Measurements from ENCODE around the gene UGT1A8. TPM values are rescaled to one million over a fixed set of nuclear protein-coding genes. Genes with fewer than 3 reads are reported as not detected.

The UGT1A8 gene
- total RNA-seq, 4 donors from 2014 or later, result not detected

DNA sequence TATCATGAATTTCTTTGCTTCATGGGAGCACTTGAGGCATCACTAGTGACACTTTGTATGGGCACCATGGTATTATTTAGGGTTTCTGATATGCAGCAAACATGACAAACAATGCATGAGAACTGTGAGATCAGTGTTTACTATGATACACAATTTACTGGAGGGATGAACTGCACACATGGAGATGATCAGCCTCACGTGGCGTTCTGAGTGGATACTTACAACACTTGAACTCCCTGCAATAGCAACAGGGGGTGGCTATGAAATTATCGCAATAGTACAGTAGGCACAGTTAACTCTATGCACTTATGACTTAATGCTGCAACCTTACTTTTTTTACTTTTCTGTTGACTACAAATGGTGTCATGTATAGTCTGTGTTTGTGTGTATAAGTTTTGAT, 18.5 kb upstream of the UGT1A8 start:
- Histone ChIP-seq H3K27ac (replicated peaks in 1 of 4) (no peak overlapping the region), H3K4me3 (no peak overlapping the region), H3K27me3 (peaks cover 0 to 9% (median 0%) of the 10 kb centered on the region in 4 donors), H3K9me3 (no peaks in the 10 kb centered on the region), H3K4me1 (no peaks in the 10 kb centered on the region), H3K36me3 (no peaks in the 10 kb centered on the region)
- TF ChIP-seq POLR2AphosphoS5 (IDR thresholded peaks at IDR 0.05) (no peak), POLR2A (IDR thresholded peaks at IDR 0.05; ENCODE audit: low read depth) (no peak), EP300 (IDR thresholded peaks at IDR 0.05) (no peak)
- TF ChIP-seq, protein P1, sequence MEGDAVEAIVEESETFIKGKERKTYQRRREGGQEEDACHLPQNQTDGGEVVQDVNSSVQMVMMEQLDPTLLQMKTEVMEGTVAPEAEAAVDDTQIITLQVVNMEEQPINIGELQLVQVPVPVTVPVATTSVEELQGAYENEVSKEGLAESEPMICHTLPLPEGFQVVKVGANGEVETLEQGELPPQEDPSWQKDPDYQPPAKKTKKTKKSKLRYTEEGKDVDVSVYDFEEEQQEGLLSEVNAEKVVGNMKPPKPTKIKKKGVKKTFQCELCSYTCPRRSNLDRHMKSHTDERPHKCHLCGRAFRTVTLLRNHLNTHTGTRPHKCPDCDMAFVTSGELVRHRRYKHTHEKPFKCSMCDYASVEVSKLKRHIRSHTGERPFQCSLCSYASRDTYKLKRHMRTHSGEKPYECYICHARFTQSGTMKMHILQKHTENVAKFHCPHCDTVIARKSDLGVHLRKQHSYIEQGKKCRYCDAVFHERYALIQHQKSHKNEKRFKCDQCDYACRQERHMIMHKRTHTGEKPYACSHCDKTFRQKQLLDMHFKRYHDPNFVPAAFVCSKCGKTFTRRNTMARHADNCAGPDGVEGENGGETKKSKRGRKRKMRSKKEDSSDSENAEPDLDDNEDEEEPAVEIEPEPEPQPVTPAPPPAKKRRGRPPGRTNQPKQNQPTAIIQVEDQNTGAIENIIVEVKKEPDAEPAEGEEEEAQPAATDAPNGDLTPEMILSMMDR (IDR thresholded peaks at IDR 0.05), result no peak
- WGBS, result 90% methylated on average over 3 of the region's 3 CpGs
- intact Hi-C loops (cut with DNase I), result no loop called here
- no peak for DNase-seq (ENCODE audit: extremely low spot score)

DNA sequence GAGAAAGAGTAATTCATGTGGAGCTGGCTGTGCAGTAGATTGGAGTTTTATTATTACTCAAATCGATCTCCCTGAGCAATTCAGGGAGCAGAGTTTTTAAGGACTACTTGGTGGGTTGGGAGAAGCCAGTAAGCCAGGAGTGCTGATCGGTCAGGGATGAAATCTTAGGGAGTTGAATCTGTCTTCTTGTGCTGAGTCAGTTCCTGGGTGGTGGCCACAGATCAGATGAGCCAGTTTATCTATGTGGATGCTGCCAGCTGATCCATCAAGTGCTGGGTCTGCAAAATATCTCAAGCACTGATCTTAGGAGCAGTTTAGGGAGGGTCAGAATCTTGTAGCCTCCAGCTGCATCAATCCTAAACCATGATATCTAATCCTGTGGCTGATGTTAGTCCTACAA, 17.0 kb upstream of the UGT1A8 start:
- H3K27ac ChIP-seq (replicated peaks in 1 of 4), result no peak overlapping the region
- 76% methylated on average over 2 of the region's 2 CpGs for WGBS
- no peaks in the 10 kb centered on the region for H3K4me1 ChIP-seq
- no peak for DNase-seq (ENCODE audit: extremely low spot score)
- H3K4me3 ChIP-seq, result no peak overlapping the region
- intact Hi-C loops (cut with DNase I), result no loop called here
- H3K36me3 ChIP-seq, result no peaks in the 10 kb centered on the region
- no peaks in the 10 kb centered on the region for H3K9me3 ChIP-seq
- peaks cover 0 to 9% (median 0%) of the 10 kb centered on the region in 4 donors for H3K27me3 ChIP-seq
- TF ChIP-seq, protein P1 (IDR thresholded peaks at IDR 0.05), result no peak
- TF ChIP-seq POLR2AphosphoS5 (IDR thresholded peaks at IDR 0.05) (no peak), POLR2A (IDR thresholded peaks at IDR 0.05; ENCODE audit: low read depth) (no peak), EP300 (IDR thresholded peaks at IDR 0.05) (no peak)

DNA sequence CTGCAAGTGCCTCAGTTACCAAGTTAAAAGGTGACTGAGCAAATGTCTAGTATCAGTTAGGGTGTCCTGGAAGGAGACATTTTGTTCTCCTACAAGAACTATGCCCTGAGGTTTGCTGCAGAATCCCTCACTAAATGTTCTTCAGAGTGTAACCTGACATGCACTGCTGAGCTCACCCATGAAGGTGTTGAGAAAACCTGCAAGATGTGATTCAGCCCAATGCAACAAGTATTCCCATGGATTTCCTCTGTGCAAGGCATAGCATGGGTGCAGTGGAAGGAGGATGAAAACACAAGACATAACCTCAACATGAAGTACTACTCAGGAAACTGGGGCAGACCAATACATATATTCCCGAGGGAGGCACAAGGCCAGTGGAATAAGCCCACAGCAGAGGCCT, 15.4 kb upstream of the UGT1A8 start:
- no peak overlapping the region for H3K27ac ChIP-seq (replicated peaks in 1 of 4)
- DNase-seq (ENCODE audit: extremely low spot score), result no peak
- H3K9me3 ChIP-seq, result no peaks in the 10 kb centered on the region
- peaks cover 0 to 9% (median 0%) of the 10 kb centered on the region in 4 donors for H3K27me3 ChIP-seq
- 88% methylated on average over 1 of the region's 1 CpG for WGBS
- no peaks in the 10 kb centered on the region for H3K36me3 ChIP-seq
- no peak overlapping the region for H3K4me3 ChIP-seq
- no peak for TF ChIP-seq POLR2AphosphoS5 (IDR thresholded peaks at IDR 0.05)
- TF ChIP-seq POLR2A (IDR thresholded peaks at IDR 0.05; ENCODE audit: low read depth), result no peak
- no peak for TF ChIP-seq EP300 (IDR thresholded peaks at IDR 0.05)
- TF ChIP-seq, protein P1 (IDR thresholded peaks at IDR 0.05), result no peak
- intact Hi-C loops (cut with DNase I), result no loop called here
- no peaks in the 10 kb centered on the region for H3K4me1 ChIP-seq

DNA sequence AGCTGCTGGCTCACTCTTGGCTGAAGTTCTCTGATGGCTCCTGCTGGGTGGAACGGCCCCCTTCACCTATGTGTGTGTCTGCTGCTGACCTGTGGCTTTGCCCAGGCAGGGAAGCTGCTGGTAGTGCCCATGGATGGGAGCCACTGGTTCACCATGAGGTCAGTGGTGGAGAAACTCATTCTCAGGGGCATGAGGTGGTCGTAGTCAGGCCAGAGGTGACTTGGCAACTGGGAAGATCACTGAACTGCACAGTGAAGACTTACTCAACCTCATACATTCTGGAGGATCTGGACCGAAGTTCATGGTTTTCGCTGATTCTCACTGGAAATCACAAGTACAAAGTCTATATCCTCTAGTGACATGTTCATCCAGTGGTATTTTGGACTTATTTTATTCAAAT, 13.9 kb upstream of the UGT1A8 start:
- Histone ChIP-seq H3K4me3 (no peak overlapping the region), H3K36me3 (no peaks in the 10 kb centered on the region), H3K9me3 (no peaks in the 10 kb centered on the region), H3K4me1 (no peaks in the 10 kb centered on the region), H3K27me3 (peaks cover 0 to 9% (median 0%) of the 10 kb centered on the region in 4 donors), H3K27ac (replicated peaks in 1 of 4) (no peak overlapping the region)
- TF ChIP-seq POLR2AphosphoS5 (IDR thresholded peaks at IDR 0.05) (no peak), EP300 (IDR thresholded peaks at IDR 0.05) (no peak), POLR2A (IDR thresholded peaks at IDR 0.05; ENCODE audit: low read depth) (no peak)
- TF ChIP-seq, protein P1 (IDR thresholded peaks at IDR 0.05), result no peak
- DNase-seq (ENCODE audit: extremely low spot score), result no peak
- 82% methylated on average over 4 of the region's 4 CpGs for WGBS
- intact Hi-C loops (cut with DNase I), result no loop called here

DNA sequence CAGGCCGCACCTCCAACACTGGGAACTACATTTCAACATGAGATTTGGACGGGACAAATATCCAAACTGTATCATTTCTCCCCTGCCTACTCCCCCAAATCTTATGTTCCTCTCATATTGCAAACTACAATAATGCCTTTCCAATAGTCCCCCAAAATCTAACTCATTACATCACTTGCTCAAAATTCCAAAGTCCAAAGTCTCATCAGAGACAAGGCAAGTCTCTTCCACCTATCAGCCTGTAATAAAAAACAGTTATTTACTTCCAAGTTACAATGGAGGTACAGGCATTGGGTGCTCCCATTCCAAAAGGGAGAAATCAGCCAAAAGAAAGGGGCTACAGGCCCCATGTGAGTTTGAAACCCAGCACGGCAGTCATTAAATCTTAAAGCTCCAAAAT, 12.6 kb upstream of the UGT1A8 start:
- Histone ChIP-seq H3K4me3 (no peak overlapping the region), H3K27ac (replicated peaks in 1 of 4) (no peak overlapping the region), H3K9me3 (peaks cover 0 to under 1% (median 0%) of the 10 kb centered on the region in 4 donors), H3K27me3 (peaks cover 0 to 9% (median 0%) of the 10 kb centered on the region in 4 donors), H3K36me3 (no peaks in the 10 kb centered on the region), H3K4me1 (no peaks in the 10 kb centered on the region)
- 83% methylated on average over 3 of the region's 3 CpGs for WGBS
- no peak for DNase-seq (ENCODE audit: extremely low spot score)
- intact Hi-C loops (cut with DNase I), result no loop called here
- TF ChIP-seq POLR2AphosphoS5 (IDR thresholded peaks at IDR 0.05) (no peak), POLR2A (IDR thresholded peaks at IDR 0.05; ENCODE audit: low read depth) (no peak), EP300 (IDR thresholded peaks at IDR 0.05) (no peak)
- TF ChIP-seq, protein P1 (IDR thresholded peaks at IDR 0.05), result no peak

Data from esophagus muscularis mucosa (tissue), 4 donors.